WTC11 (cell line): Measurements from ENCODE around the gene LRATD1. TPM values are rescaled to one million over a fixed set of nuclear protein-coding genes. Genes with fewer than 3 reads are reported as not detected.

Experiments used
- ATAC-seq: fragments of 200-7000 bp; cut with Tn5 transposase; 2 replicates; pipeline ENCODE4 v1.10.0; 2021; ENCODE audit warnings: mild to moderate bottlenecking, moderate library complexity
- CTCF ChIA-PET: fragments of 300-600 bp; sonication (Branson Sonifier 250); formaldehyde crosslinking; loops from one replicate; lab custom pipeline; 2021; ENCODE audit warnings: antibody characterized with exemption; lab: Charles Lee
- POLR2A ChIA-PET: fragments of 350-600 bp; sonication (Branson Sonifier 250); formaldehyde crosslinking; loops from one replicate; lab custom pipeline; 2021; ENCODE audit warnings: antibody characterized with exemption; lab: Charles Lee
- DNase-seq: peaks from one replicate; pipeline ENCODE4 v3.0.0; 2021; ENCODE audit warnings: low spot score
- H3K27ac Mint-ChIP-seq: 2 replicates; pipeline ENCODE4 v1.8.0; 2021; ENCODE audit warnings: mixed read lengths
- H3K27me3 Mint-ChIP-seq: 2 replicates; pipeline ENCODE4 v1.8.0; 2021; ENCODE audit warnings: low read depth, mild to moderate bottlenecking, moderate library complexity, mixed read lengths
- H3K36me3 Mint-ChIP-seq: 2 replicates; pipeline ENCODE4 v1.8.0; 2021; ENCODE audit warnings: mixed read lengths
- H3K4me1 Mint-ChIP-seq: 2 replicates; pipeline ENCODE4 v1.8.0; 2022; ENCODE audit warnings: mixed read lengths
- H3K4me3 Mint-ChIP-seq: 2 replicates; pipeline ENCODE4 v1.8.0; 2021; ENCODE audit warnings: mild to moderate bottlenecking, moderate library complexity, mixed read lengths
- H3K9me3 Mint-ChIP-seq: 2 replicates; pipeline ENCODE4 v1.8.0; 2021; ENCODE audit warnings: mixed read lengths
- CREB1 ChIP-seq: sonication (generic); formaldehyde crosslinking; IDR thresholded peaks from 2 replicates; pipeline ENCODE4 v1.8.0; 2023; ENCODE audit warnings: mild to moderate bottlenecking, missing genetic modification reagents
- CTCF ChIP-seq: fragments of 200-600 bp; IDR thresholded peaks from 2 replicates; pipeline ENCODE4 v1.8.0; 2022; ENCODE audit warnings: antibody characterized with exemption
- ELF4 ChIP-seq: sonication (generic); formaldehyde crosslinking; IDR thresholded peaks from 2 replicates; pipeline ENCODE4 v1.8.1; 2022; ENCODE audit warnings: low read depth, mild to moderate bottlenecking, moderate library complexity, missing genetic modification reagents
- EMX1 ChIP-seq: fragments of 250-450 bp; sonication (Bioruptor Pico); IDR thresholded peaks from 2 replicates; pipeline ENCODE4 v1.8.0; 2021; ENCODE audit warnings: mild to moderate bottlenecking
- HMGA2 ChIP-seq: fragments of 250-450 bp; sonication (Bioruptor Pico); IDR thresholded peaks from 2 replicates; pipeline ENCODE4 v1.4.0; 2021; ENCODE audit warnings: mild to moderate bottlenecking, moderate library complexity
- IRF1 ChIP-seq: sonication (generic); formaldehyde crosslinking; IDR thresholded peaks from 2 replicates; pipeline ENCODE4 v1.8.0; 2023; ENCODE audit warnings: missing genetic modification reagents
- KAT7 ChIP-seq: sonication (generic); formaldehyde crosslinking; IDR thresholded peaks from 2 replicates; pipeline ENCODE4 v1.8.1; 2023; ENCODE audit warnings: missing genetic modification reagents, mild to moderate bottlenecking, borderline replicate concordance
- MXD4 ChIP-seq: fragments of 250-450 bp; sonication (Bioruptor Pico); IDR thresholded peaks from 2 replicates; pipeline ENCODE4 v1.8.0; 2021; ENCODE audit warnings: mild to moderate bottlenecking, moderate library complexity, borderline replicate concordance
- NFATC4 ChIP-seq: fragments of 250-450 bp; sonication (Bioruptor Pico); IDR thresholded peaks from 2 replicates; pipeline ENCODE4 v1.9.0; 2021; ENCODE audit warnings: mild to moderate bottlenecking
- NR3C1 ChIP-seq: sonication (generic); formaldehyde crosslinking; conservative IDR thresholded peaks from 2 replicates; pipeline ENCODE4 v1.8.1; 2023; ENCODE audit warnings: low read depth, mild to moderate bottlenecking, missing genetic modification reagents
- OVOL2 ChIP-seq: fragments of 250-450 bp; sonication (Bioruptor Pico); IDR thresholded peaks from 2 replicates; pipeline ENCODE4 v1.9.0; 2021; ENCODE audit warnings: mild to moderate bottlenecking, borderline replicate concordance
- RORB ChIP-seq: fragments of 250-450 bp; sonication (Bioruptor Pico); IDR thresholded peaks from 2 replicates; pipeline ENCODE4 v1.9.0; 2021; ENCODE audit warnings: mild to moderate bottlenecking
- SP1 ChIP-seq: sonication (generic); formaldehyde crosslinking; conservative IDR thresholded peaks from 2 replicates; pipeline ENCODE4 v1.8.1; 2022; ENCODE audit warnings: missing genetic modification reagents
- TCF7 ChIP-seq: sonication (generic); formaldehyde crosslinking; IDR thresholded peaks from 2 replicates; pipeline ENCODE4 v1.8.0; 2022; ENCODE audit warnings: mild to moderate bottlenecking, low read depth, missing genetic modification reagents, moderate library complexity
- USF2 ChIP-seq: sonication (generic); formaldehyde crosslinking; IDR thresholded peaks from 2 replicates; pipeline ENCODE4 v1.8.1; 2023; ENCODE audit warnings: mild to moderate bottlenecking, missing genetic modification reagents, moderate library complexity
- ZBTB43 ChIP-seq: sonication (generic); formaldehyde crosslinking; IDR thresholded peaks from 2 replicates; pipeline ENCODE4 v1.8.1; 2023; ENCODE audit warnings: mild to moderate bottlenecking, missing genetic modification reagents
- ZNF281 ChIP-seq: sonication (generic); formaldehyde crosslinking; IDR thresholded peaks from 2 replicates; pipeline ENCODE4 v1.8.0; 2023; ENCODE audit warnings: mild to moderate bottlenecking, missing genetic modification reagents
- ZSCAN18 ChIP-seq: fragments of 250-450 bp; sonication (Bioruptor Pico); IDR thresholded peaks from 2 replicates; pipeline ENCODE4 v2.1.2; 2022; ENCODE audit warnings: mild to moderate bottlenecking, moderate library complexity
- total RNA-seq: library from RNA; stranded (reverse); gene quantifications from 3 replicates; pipeline ENCODE4 v1.2.3, GENCODE V29; 2021
- TF ChIP-seq, protein P1 (sequence below): sonication (generic); formaldehyde crosslinking; IDR thresholded peaks from 2 replicates; pipeline ENCODE4 v1.8.0; 2022; ENCODE audit warnings: mild to moderate bottlenecking, missing genetic modification reagents
- TF ChIP-seq, protein P2 (sequence below): sonication (generic); formaldehyde crosslinking; IDR thresholded peaks from 2 replicates; pipeline ENCODE4 v1.8.0; 2023; ENCODE audit warnings: missing genetic modification reagents, mild to moderate bottlenecking, borderline replicate concordance

LRATD1 gene
- total RNA-seq, 1 experiment from 2014 or later, result 2.3 TPM

- TF ChIP-seq ZNF281 (no peak), NFATC4 (no peak), EMX1 (CRISPR knock-in tag) (no peak), HMGA2 (CRISPR knock-in tag) (no peak), CREB1 (CRISPR knock-in tag) (no peak)
- TF ChIP-seq, protein P1, sequence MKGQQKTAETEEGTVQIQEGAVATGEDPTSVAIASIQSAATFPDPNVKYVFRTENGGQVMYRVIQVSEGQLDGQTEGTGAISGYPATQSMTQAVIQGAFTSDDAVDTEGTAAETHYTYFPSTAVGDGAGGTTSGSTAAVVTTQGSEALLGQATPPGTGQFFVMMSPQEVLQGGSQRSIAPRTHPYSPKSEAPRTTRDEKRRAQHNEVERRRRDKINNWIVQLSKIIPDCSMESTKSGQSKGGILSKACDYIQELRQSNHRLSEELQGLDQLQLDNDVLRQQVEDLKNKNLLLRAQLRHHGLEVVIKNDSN (CRISPR knock-in tag), result no peak
- TF ChIP-seq, all 79 proteins: peak for 0
These were observed 8.6 kb downstream of the LRATD1 start (continued) for GRCh38 chr2:14641116-14641515.

- H3K4me3 Mint-ChIP-seq, result no peak overlapping the region
- ATAC-seq, result no peak; the same call in 1 of the 2 replicates
- no peak for TF ChIP-seq ZSCAN18 (CRISPR knock-in tag)
- TF ChIP-seq RORB (CRISPR knock-in tag), result no peak
- no peak for TF ChIP-seq USF2
- TF ChIP-seq CTCF, result peak; percentile 30; the same call in 1 of the 2 replicates
- no peak for TF ChIP-seq TCF7 (CRISPR knock-in tag)
- TF ChIP-seq IRF1 (CRISPR knock-in tag), result no peak
- TF ChIP-seq ZBTB43, result no peak
- TF ChIP-seq, all 79 proteins: peak for 1
- CTCF ChIA-PET, result interaction anchor here (0.6 to 2.0 kb wide), 4 partner anchors 8 to 264 kb away, joined by 3 to 6 read pairs (median 4); no protein-coding TSS in a partner anchor
- DNase-seq, result peak; percentile 10
- H3K36me3 Mint-ChIP-seq, result no peaks in the 10 kb centered on the region
- POLR2A ChIA-PET, result no interaction called here
- H3K27me3 Mint-ChIP-seq, result peaks cover 10% of the 10 kb centered on the region
- H3K27ac Mint-ChIP-seq, result no peak overlapping the region
- H3K9me3 Mint-ChIP-seq, result no peaks in the 10 kb centered on the region
- H3K4me1 Mint-ChIP-seq, result peaks cover 2% of the 10 kb centered on the region; the same call in 1 of the 2 replicates
These were observed 10.0 kb downstream of the LRATD1 start for GRCh38 chr2:14642499-14642898.

- Mint-ChIP-seq H3K9me3 (no peaks in the 10 kb centered on the region), H3K4me1 (peaks cover 2% of the 10 kb centered on the region; the same call in 1 of the 2 replicates), H3K27ac (no peak overlapping the region), H3K27me3 (no peaks in the 10 kb centered on the region), H3K36me3 (no peaks in the 10 kb centered on the region), H3K4me3 (no peak overlapping the region)
- POLR2A ChIA-PET, result no interaction called here
- CTCF ChIA-PET, result no interaction called here
- ATAC-seq, result no peak
- no peak for DNase-seq
- TF ChIP-seq SP1 (CRISPR knock-in tag) (no peak), ELF4 (CRISPR knock-in tag) (no peak), NR3C1 (CRISPR knock-in tag) (no peak), HMGA2 (CRISPR knock-in tag) (no peak), OVOL2 (CRISPR knock-in tag) (no peak), MXD4 (CRISPR knock-in tag) (no peak), KAT7 (CRISPR knock-in tag) (no peak)
- TF ChIP-seq, protein P2, sequence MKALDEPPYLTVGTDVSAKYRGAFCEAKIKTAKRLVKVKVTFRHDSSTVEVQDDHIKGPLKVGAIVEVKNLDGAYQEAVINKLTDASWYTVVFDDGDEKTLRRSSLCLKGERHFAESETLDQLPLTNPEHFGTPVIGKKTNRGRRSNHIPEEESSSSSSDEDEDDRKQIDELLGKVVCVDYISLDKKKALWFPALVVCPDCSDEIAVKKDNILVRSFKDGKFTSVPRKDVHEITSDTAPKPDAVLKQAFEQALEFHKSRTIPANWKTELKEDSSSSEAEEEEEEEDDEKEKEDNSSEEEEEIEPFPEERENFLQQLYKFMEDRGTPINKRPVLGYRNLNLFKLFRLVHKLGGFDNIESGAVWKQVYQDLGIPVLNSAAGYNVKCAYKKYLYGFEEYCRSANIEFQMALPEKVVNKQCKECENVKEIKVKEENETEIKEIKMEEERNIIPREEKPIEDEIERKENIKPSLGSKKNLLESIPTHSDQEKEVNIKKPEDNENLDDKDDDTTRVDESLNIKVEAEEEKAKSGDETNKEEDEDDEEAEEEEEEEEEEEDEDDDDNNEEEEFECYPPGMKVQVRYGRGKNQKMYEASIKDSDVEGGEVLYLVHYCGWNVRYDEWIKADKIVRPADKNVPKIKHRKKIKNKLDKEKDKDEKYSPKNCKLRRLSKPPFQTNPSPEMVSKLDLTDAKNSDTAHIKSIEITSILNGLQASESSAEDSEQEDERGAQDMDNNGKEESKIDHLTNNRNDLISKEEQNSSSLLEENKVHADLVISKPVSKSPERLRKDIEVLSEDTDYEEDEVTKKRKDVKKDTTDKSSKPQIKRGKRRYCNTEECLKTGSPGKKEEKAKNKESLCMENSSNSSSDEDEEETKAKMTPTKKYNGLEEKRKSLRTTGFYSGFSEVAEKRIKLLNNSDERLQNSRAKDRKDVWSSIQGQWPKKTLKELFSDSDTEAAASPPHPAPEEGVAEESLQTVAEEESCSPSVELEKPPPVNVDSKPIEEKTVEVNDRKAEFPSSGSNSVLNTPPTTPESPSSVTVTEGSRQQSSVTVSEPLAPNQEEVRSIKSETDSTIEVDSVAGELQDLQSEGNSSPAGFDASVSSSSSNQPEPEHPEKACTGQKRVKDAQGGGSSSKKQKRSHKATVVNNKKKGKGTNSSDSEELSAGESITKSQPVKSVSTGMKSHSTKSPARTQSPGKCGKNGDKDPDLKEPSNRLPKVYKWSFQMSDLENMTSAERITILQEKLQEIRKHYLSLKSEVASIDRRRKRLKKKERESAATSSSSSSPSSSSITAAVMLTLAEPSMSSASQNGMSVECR, result no peak
These were observed 15.2 kb downstream of the LRATD1 start for GRCh38 chr2:14647714-14648113.
